DND-41 (cell line): ENCODE measurements around the gene LCN15.

Source experiments
- EZH2 ChIP-seq: IDR thresholded peaks from 3 replicates; pipeline ENCODE4 v1.6.1; 2012; ENCODE audit warnings: borderline replicate concordance, low read depth, mild to moderate bottlenecking, moderate library complexity, low read length, inconsistent platforms; ENCODE audit not compliant: severe bottlenecking
- TF ChIP-seq, protein P1 (sequence below): IDR thresholded peaks from 2 replicates; pipeline ENCODE4 v1.5.1; 2012; ENCODE audit warnings: borderline replicate concordance, low read length, moderate library complexity, mild to moderate bottlenecking; ENCODE audit not compliant: poor library complexity, severe bottlenecking; ENCODE audit errors: extremely low read depth

DNA sequence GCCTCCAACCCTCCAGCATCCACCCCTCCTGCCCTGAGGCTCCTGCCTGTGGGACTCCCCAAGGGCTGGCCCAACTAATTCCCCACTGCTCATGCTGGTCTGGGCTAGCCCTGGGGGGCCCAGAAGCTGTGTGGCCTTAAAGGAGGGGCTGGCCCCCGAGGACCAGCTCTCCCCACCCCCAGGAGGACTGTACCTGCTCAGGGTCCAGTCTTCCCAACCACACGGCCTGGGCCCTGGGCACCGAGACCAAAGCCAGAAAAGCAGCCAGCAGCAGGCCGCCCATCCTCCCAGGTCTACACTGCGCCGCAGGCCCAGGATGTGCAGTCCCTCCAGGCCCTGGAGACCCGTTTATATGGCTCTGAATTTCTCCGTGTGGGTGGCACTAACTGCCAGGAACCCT lies 16.1 kb downstream of the LCN15 start, which contains the start of gene LCN6:
- TF ChIP-seq, protein P1, sequence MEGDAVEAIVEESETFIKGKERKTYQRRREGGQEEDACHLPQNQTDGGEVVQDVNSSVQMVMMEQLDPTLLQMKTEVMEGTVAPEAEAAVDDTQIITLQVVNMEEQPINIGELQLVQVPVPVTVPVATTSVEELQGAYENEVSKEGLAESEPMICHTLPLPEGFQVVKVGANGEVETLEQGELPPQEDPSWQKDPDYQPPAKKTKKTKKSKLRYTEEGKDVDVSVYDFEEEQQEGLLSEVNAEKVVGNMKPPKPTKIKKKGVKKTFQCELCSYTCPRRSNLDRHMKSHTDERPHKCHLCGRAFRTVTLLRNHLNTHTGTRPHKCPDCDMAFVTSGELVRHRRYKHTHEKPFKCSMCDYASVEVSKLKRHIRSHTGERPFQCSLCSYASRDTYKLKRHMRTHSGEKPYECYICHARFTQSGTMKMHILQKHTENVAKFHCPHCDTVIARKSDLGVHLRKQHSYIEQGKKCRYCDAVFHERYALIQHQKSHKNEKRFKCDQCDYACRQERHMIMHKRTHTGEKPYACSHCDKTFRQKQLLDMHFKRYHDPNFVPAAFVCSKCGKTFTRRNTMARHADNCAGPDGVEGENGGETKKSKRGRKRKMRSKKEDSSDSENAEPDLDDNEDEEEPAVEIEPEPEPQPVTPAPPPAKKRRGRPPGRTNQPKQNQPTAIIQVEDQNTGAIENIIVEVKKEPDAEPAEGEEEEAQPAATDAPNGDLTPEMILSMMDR = no peak
- TF ChIP-seq EZH2 = no peak
